ENCODE measurements around the gene LCN15.

Gene LCN15

DNA sequence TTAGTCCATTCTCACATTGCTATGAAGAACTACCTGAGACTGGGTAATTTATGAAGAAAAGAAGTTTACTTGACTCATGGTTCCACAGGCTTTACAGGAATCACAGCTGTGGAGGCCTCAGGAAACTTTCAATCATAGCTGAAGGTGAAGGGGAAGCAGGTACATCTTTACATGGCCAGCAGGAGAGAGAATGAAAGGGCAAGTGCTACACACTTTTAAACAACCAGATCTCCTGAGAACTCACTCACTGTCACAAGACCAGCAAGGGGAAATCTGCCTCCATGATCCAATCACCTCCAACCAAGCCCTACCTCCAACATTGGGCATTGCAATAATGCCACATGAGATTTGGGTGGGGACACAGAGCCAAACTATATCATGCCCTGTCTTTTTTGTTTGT lies 12.5 kb downstream of the LCN15 start:
- no peak overlapping the region for H2AFZ ChIP-seq (ENCODE audit: low read depth, low read length)
- no peak overlapping the region for H2BK5ac ChIP-seq (ENCODE audit: low read depth, low read length, poor library complexity, severe bottlenecking)
- no peak overlapping the region for H3K4me2 ChIP-seq (ENCODE audit: low read length, poor library complexity, severe bottlenecking)
- H3K4me3 ChIP-seq (ENCODE audit: insufficient read depth in 1 of 2, low read depth in 1 of 2, low read length in 2 of 2) = no peak overlapping the region
- H3K27me3 ChIP-seq (ENCODE audit: control insufficient read depth in 1 of 2, insufficient read depth in 1 of 2, low read length in 2 of 2) = peaks cover 34 to 49% of the 10 kb centered on the region in 2 experiments
- H3K4ac ChIP-seq (ENCODE audit: low read depth in 1 of 2, low read length in 2 of 2) = no peak overlapping the region
- H3K23ac ChIP-seq (ENCODE audit: low read length in 2 of 2) = no peak overlapping the region
- peaks cover 5% of the 10 kb centered on the region for H3K4me1 ChIP-seq (ENCODE audit: control insufficient read depth, insufficient read depth, low read depth, low read length)
- no peak overlapping the region for H4K91ac ChIP-seq (ENCODE audit: low read length)
- no peak overlapping the region for H2AK5ac ChIP-seq (ENCODE audit: low read length, severe bottlenecking)
- no peak overlapping the region for H3K27ac ChIP-seq (ENCODE audit: low read length, poor library complexity, severe bottlenecking)
- DNase-seq = no peak
- no peak overlapping the region for H2BK120ac ChIP-seq (ENCODE audit: low read depth, low read length)
- no peak overlapping the region for H2BK12ac ChIP-seq (ENCODE audit: low read length in 2 of 2)
- peaks cover 0 to 4% of the 10 kb centered on the region in 2 experiments for H3K36me3 ChIP-seq (ENCODE audit: control insufficient read depth in 1 of 2, insufficient read depth in 2 of 2, low read depth in 1 of 2, low read length in 2 of 2)
- H4K8ac ChIP-seq (ENCODE audit: low read length) = no peak overlapping the region
- H3K14ac ChIP-seq (ENCODE audit: low read length in 2 of 2) = no peak overlapping the region
- H2BK15ac ChIP-seq (ENCODE audit: low read depth, poor library complexity, severe bottlenecking) = no peak overlapping the region
- H3K9me3 ChIP-seq (ENCODE audit: control insufficient read depth, low read length) = peaks cover 19% of the 10 kb centered on the region
- H3K9ac ChIP-seq (ENCODE audit: low read length) = no peak overlapping the region
- no peaks in the 10 kb centered on the region for H3K79me1 ChIP-seq (replicated peaks; ENCODE audit: low read length, poor library complexity, severe bottlenecking)
- no peak overlapping the region for H3K18ac ChIP-seq (ENCODE audit: low read depth in 1 of 2, low read length in 2 of 2)

- no peak overlapping the region for H3K14ac ChIP-seq (ENCODE audit: low read length in 2 of 2)
- no peak overlapping the region for H2BK120ac ChIP-seq (ENCODE audit: low read depth, low read length)
- no peak for DNase-seq
- H2AK5ac ChIP-seq (ENCODE audit: low read length, severe bottlenecking) = no peak overlapping the region
- no peak overlapping the region for H3K18ac ChIP-seq (ENCODE audit: low read depth in 1 of 2, low read length in 2 of 2)
- no peak overlapping the region for H2AFZ ChIP-seq (ENCODE audit: low read depth, low read length)
- H3K27me3 ChIP-seq (ENCODE audit: control insufficient read depth in 1 of 2, insufficient read depth in 1 of 2, low read length in 2 of 2) = peaks cover 34 to 49% of the 10 kb centered on the region in 2 experiments
- H3K23ac ChIP-seq (ENCODE audit: low read length in 2 of 2) = no peak overlapping the region
- no peak overlapping the region for H3K9ac ChIP-seq (ENCODE audit: low read length)
- no peak overlapping the region for H3K27ac ChIP-seq (ENCODE audit: low read length, poor library complexity, severe bottlenecking)
- H4K91ac ChIP-seq (ENCODE audit: low read length) = no peak overlapping the region
- H2BK5ac ChIP-seq (ENCODE audit: low read depth, low read length, poor library complexity, severe bottlenecking) = no peak overlapping the region
- no peak overlapping the region for H2BK15ac ChIP-seq (ENCODE audit: low read depth, poor library complexity, severe bottlenecking)
- no peak overlapping the region for H3K4me2 ChIP-seq (ENCODE audit: low read length, poor library complexity, severe bottlenecking)
- no peak overlapping the region for H3K4me3 ChIP-seq (ENCODE audit: insufficient read depth in 1 of 2, low read depth in 1 of 2, low read length in 2 of 2)
- peaks cover 16% of the 10 kb centered on the region for H3K9me3 ChIP-seq (ENCODE audit: control insufficient read depth, low read length)
- H3K79me1 ChIP-seq (replicated peaks; ENCODE audit: low read length, poor library complexity, severe bottlenecking) = no peaks in the 10 kb centered on the region
- no CpG with 5 or more reads among the region's 1 CpG for WGBS
- peaks cover 5% of the 10 kb centered on the region for H3K4me1 ChIP-seq (ENCODE audit: control insufficient read depth, insufficient read depth, low read depth, low read length)
- no peak overlapping the region for H2BK12ac ChIP-seq (ENCODE audit: low read length in 2 of 2)
- H3K4ac ChIP-seq (ENCODE audit: low read depth in 1 of 2, low read length in 2 of 2) = no peak overlapping the region
- H4K8ac ChIP-seq (ENCODE audit: low read length) = no peak overlapping the region
- peaks cover 0 to 4% of the 10 kb centered on the region in 2 experiments for H3K36me3 ChIP-seq (ENCODE audit: control insufficient read depth in 1 of 2, insufficient read depth in 2 of 2, low read depth in 1 of 2, low read length in 2 of 2)
Observed at GRCh38 chr9:136751244-136751643, 13.1 kb downstream of the LCN15 start.

DNA sequence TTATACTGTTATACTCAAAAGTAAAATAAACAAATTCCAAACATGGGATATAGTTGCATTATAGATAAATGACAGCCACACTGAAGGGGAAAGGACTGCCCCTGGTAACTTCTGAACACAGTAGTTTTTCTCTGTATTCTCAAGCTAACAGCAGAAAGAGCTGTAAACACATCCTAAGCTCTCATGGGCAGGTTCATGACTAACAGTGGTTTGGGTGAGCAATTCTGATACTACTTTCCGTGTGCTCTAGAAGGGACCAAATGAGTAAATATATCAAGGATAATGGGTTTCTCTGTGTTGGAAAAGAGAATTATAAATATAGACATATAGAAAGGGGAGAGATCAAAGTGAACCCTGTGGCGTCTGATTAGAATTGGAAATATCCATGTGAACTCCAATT lies 13.8 kb downstream of the LCN15 start:
- no peak for DNase-seq
- H2BK15ac ChIP-seq (ENCODE audit: low read depth, poor library complexity, severe bottlenecking) = no peak overlapping the region
- H2BK120ac ChIP-seq (ENCODE audit: low read depth, low read length) = no peak overlapping the region
- no peak overlapping the region for H4K91ac ChIP-seq (ENCODE audit: low read length)
- H2BK5ac ChIP-seq (ENCODE audit: low read depth, low read length, poor library complexity, severe bottlenecking) = no peak overlapping the region
- H2AFZ ChIP-seq (ENCODE audit: low read depth, low read length) = no peak overlapping the region
- no peak overlapping the region for H3K4ac ChIP-seq (ENCODE audit: low read depth in 1 of 2, low read length in 2 of 2)
- no peak overlapping the region for H4K8ac ChIP-seq (ENCODE audit: low read length)
- peaks cover 34 to 51% of the 10 kb centered on the region in 2 experiments for H3K27me3 ChIP-seq (ENCODE audit: control insufficient read depth in 1 of 2, insufficient read depth in 1 of 2, low read length in 2 of 2)
- H3K27ac ChIP-seq (ENCODE audit: low read length, poor library complexity, severe bottlenecking) = no peak overlapping the region
- H3K36me3 ChIP-seq (ENCODE audit: control insufficient read depth in 1 of 2, insufficient read depth in 2 of 2, low read depth in 1 of 2, low read length in 2 of 2) = peaks cover 0 to 4% of the 10 kb centered on the region in 2 experiments
- no peak overlapping the region for H3K14ac ChIP-seq (ENCODE audit: low read length in 2 of 2)
- WGBS = 64% methylated on average over 2 of the region's 2 CpGs
- no peak overlapping the region for H3K4me2 ChIP-seq (ENCODE audit: low read length, poor library complexity, severe bottlenecking)
- H3K9ac ChIP-seq (ENCODE audit: low read length) = no peak overlapping the region
- H2BK12ac ChIP-seq (ENCODE audit: low read length in 2 of 2) = no peak overlapping the region
- no peak overlapping the region for H3K18ac ChIP-seq (ENCODE audit: low read depth in 1 of 2, low read length in 2 of 2)
- no peak overlapping the region for H3K4me3 ChIP-seq (ENCODE audit: insufficient read depth in 1 of 2, low read depth in 1 of 2, low read length in 2 of 2)
- H2AK5ac ChIP-seq (ENCODE audit: low read length, severe bottlenecking) = no peak overlapping the region
- H3K23ac ChIP-seq (ENCODE audit: low read length in 2 of 2) = no peak overlapping the region
- H3K79me1 ChIP-seq (replicated peaks; ENCODE audit: low read length, poor library complexity, severe bottlenecking) = no peaks in the 10 kb centered on the region
- H3K9me3 ChIP-seq (ENCODE audit: control insufficient read depth, low read length) = peaks cover 10% of the 10 kb centered on the region
- H3K4me1 ChIP-seq (ENCODE audit: control insufficient read depth, insufficient read depth, low read depth, low read length) = peaks cover 5% of the 10 kb centered on the region

DNA sequence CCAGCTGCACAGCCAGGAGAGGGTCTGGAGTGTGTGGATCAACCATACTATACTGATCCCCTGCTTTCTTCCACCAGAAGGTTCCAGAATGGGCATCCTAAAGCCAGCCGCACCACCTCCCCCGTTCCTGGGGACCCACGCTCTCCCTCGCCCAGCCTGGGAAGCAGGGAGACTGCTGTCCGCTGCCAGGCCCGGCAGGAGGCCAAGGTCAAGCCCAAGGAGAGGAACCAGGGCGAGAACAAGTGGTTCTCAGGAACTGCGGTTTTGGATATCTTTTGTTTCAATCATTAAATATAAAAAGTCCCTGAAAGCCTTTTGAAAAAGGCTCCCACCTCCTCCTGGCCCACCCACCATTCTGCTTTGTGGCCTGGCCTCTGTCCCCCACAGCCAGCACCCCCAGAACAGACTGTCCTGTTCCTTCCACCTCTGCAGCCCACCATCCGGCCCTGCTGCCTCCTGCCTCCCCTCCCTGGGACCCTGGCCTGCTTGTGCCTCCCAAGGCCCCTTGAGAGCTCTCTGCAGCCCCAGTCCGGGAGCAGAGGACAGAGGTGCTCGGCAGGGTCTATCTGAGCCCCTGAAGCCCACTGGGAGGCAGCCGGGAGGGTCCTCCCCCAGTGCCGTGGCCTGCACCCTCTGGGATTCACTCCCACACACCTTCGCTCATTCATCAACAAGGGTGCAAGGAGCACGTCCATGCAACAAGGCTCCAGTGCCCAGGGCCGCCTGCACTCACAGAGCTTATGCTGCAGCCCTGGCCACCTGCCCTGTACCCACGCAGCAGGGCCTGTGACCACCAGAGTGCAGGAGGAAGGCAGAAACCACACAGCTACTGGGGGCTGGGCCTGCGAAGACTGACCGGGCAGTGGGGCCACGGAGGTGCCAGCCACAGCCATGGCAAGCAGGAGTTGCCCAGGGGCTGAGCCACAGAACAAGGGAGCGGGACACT lies 15.4 kb downstream of the LCN15 start:
- H3K27me3 ChIP-seq (ENCODE audit: control insufficient read depth in 1 of 2, insufficient read depth in 1 of 2, low read length in 2 of 2) = peaks cover 40 to 51% of the 10 kb centered on the region in 2 experiments
- H3K14ac ChIP-seq (ENCODE audit: low read length in 2 of 2) = peak overlapping the region in 1 of 2 experiments; percentile 87
- H3K4me3 ChIP-seq (ENCODE audit: insufficient read depth in 1 of 2, low read depth in 1 of 2, low read length in 2 of 2) = no peak overlapping the region
- H3K23ac ChIP-seq (ENCODE audit: low read length in 2 of 2) = no peak overlapping the region
- no peak overlapping the region for H3K27ac ChIP-seq (ENCODE audit: low read length, poor library complexity, severe bottlenecking)
- no peak overlapping the region for H3K4me2 ChIP-seq (ENCODE audit: low read length, poor library complexity, severe bottlenecking)
- H3K4ac ChIP-seq (ENCODE audit: low read depth in 1 of 2, low read length in 2 of 2) = no peak overlapping the region
- no peaks in the 10 kb centered on the region for H3K79me1 ChIP-seq (replicated peaks; ENCODE audit: low read length, poor library complexity, severe bottlenecking)
- no peak for DNase-seq
- no peak overlapping the region for H3K18ac ChIP-seq (ENCODE audit: low read depth in 1 of 2, low read length in 2 of 2)
- H2BK120ac ChIP-seq (ENCODE audit: low read depth, low read length) = no peak overlapping the region
- no peak overlapping the region for H3K9ac ChIP-seq (ENCODE audit: low read length)
- H3K36me3 ChIP-seq (ENCODE audit: control insufficient read depth in 1 of 2, insufficient read depth in 2 of 2, low read depth in 1 of 2, low read length in 2 of 2) = peaks cover 0 to 4% of the 10 kb centered on the region in 2 experiments
- H2BK12ac ChIP-seq (ENCODE audit: low read length in 2 of 2) = peak overlapping the region in 1 of 2 experiments; percentile 47
- no peak overlapping the region for H2AK5ac ChIP-seq (ENCODE audit: low read length, severe bottlenecking)
- no peak overlapping the region for H4K91ac ChIP-seq (ENCODE audit: low read length)
- H2BK15ac ChIP-seq (ENCODE audit: low read depth, poor library complexity, severe bottlenecking) = no peak overlapping the region
- no peak overlapping the region for H2AFZ ChIP-seq (ENCODE audit: low read depth, low read length)
- no peak overlapping the region for H4K8ac ChIP-seq (ENCODE audit: low read length)
- H3K4me1 ChIP-seq (ENCODE audit: control insufficient read depth, insufficient read depth, low read depth, low read length) = peaks cover 5% of the 10 kb centered on the region
- no peak overlapping the region for H2BK5ac ChIP-seq (ENCODE audit: low read depth, low read length, poor library complexity, severe bottlenecking)
- WGBS = 85% methylated on average over 21 of the region's 21 CpGs
- H3K9me3 ChIP-seq (ENCODE audit: control insufficient read depth, low read length) = peaks cover 8% of the 10 kb centered on the region

Measured in mesenchymal stem cell (in vitro differentiated cells and primary cell).